Upper lobe of left lung (tissue), 6 donors: ENCODE data around the gene TULP3. TPM values are rescaled to one million over a fixed set of nuclear protein-coding genes. Genes with fewer than 3 reads are reported as not detected.

Experiments used
- ATAC-seq, 2 donors: fragments of 200-7000 bp; cut with Tn5 transposase; one replicate each; pipeline ENCODE4 v1.9.1; 2022; ENCODE audit warnings: mild to moderate bottlenecking in 2 of 2, moderate library complexity in 2 of 2; ENCODE audit not compliant: low FRiP score in 2 of 2
- DNase-seq, 2 donors: peaks; one replicate each; pipeline ENCODE4 v3.0.0-alpha.2; 2019 to 2020
- H3K27ac ChIP-seq, 4 donors: fragments of 200-600 bp; sonication (generic); one replicate each; pipeline ENCODE4 v1.5.1; 2016 to 2019
- H3K27me3 ChIP-seq, 4 donors: fragments of 200-600 bp; sonication (generic); one replicate each; pipeline ENCODE4 v1.5.1; 2017 to 2019
- H3K36me3 ChIP-seq, 4 donors: fragments of 200-600 bp; sonication (generic); one replicate each; pipeline ENCODE4 v1.5.1; 2016 to 2019
- H3K4me1 ChIP-seq, 4 donors: fragments of 200-600 bp; sonication (generic); one replicate each; pipeline ENCODE4 v1.5.1; 2018 to 2019
- H3K4me3 ChIP-seq, 4 donors: fragments of 200-600 bp; sonication (generic); one replicate each; pipeline ENCODE4 v1.5.1; 2017 to 2019; ENCODE audit warnings: mild to moderate bottlenecking in 2 of 4, moderate library complexity in 1 of 4
- H3K9me3 ChIP-seq, 4 donors: fragments of 200-600 bp; sonication (generic); one replicate each; pipeline ENCODE4 v1.5.1; 2018 to 2019
- EP300 ChIP-seq, 4 donors: sonication (generic); formaldehyde crosslinking; IDR thresholded peaks; one replicate each; pipeline ENCODE4 v1.5.1; 2017; ENCODE audit warnings: antibody characterized with exemption in 4 of 4, control low read depth in 2 of 4
- POLR2A ChIP-seq, 4 donors: fragments of 450-650 bp; IDR thresholded peaks; one replicate each; pipeline ENCODE4 v1.5.1; 2016 to 2017; ENCODE audit warnings: antibody characterized with exemption in 4 of 4, mild to moderate bottlenecking in 2 of 4
- POLR2AphosphoS5 ChIP-seq, 2 donors: sonication (generic); formaldehyde crosslinking; IDR thresholded peaks; one replicate each; pipeline ENCODE4 v1.5.1; 2017; ENCODE audit warnings: antibody characterized with exemption in 2 of 2
- WGBS, 2 donors: methylation state at CpG; one replicate each; pipeline ENCODE4 v1.1.5; 2017 to 2018; 5-methylcytosine and 5-hydroxymethylcytosine counted together
- total RNA-seq, 6 donors: library from RNA; depleted of rRNA in 4 of 6; stranded (reverse); fragments of >200 nt in 4 of 6; gene quantifications; one replicate each; pipeline versions ENCODE4 v1.1.0 to v1.2.1, GENCODE V29; 2016 to 2021
- TF ChIP-seq, protein P1 (sequence below), 6 experiments: fragments of 450-650 bp in 4 of 6; fragments of 200-600 bp in 2 of 6; sonication (generic) in 2 of 6; IDR thresholded peaks; one replicate each; pipeline ENCODE4 v1.5.1; 2016 to 2019; ENCODE audit warnings: antibody characterized with exemption in 6 of 6
- donor health status: DM: no; HTN: no; CAD: no; lungs with moderate emphysema.
- donor health status: DM: no; HTN: yes; CAD: no; lungs with severe emphysema.

The TULP3 gene
- total RNA-seq, 6 donors from 2014 or later = 10.5 to 24.3 (median 16.6) TPM

- peaks cover 0 to 11% (median 0%) of the 10 kb centered on the region in 4 donors for H3K36me3 ChIP-seq
- no peaks in the 10 kb centered on the region for H3K9me3 ChIP-seq
- no peak overlapping the region for H3K4me3 ChIP-seq
- H3K4me1 ChIP-seq = peaks cover 0 to 11% (median 5%) of the 10 kb centered on the region in 4 donors
- WGBS, 2 donors = 85 to 95% methylated on average over 2 of the region's 2 CpGs
- no peak overlapping the region for H3K27ac ChIP-seq
- no peak for TF ChIP-seq POLR2AphosphoS5 (IDR thresholded peaks at IDR 0.05)
- no peak for TF ChIP-seq EP300 (IDR thresholded peaks at IDR 0.05)
- TF ChIP-seq, protein P1, sequence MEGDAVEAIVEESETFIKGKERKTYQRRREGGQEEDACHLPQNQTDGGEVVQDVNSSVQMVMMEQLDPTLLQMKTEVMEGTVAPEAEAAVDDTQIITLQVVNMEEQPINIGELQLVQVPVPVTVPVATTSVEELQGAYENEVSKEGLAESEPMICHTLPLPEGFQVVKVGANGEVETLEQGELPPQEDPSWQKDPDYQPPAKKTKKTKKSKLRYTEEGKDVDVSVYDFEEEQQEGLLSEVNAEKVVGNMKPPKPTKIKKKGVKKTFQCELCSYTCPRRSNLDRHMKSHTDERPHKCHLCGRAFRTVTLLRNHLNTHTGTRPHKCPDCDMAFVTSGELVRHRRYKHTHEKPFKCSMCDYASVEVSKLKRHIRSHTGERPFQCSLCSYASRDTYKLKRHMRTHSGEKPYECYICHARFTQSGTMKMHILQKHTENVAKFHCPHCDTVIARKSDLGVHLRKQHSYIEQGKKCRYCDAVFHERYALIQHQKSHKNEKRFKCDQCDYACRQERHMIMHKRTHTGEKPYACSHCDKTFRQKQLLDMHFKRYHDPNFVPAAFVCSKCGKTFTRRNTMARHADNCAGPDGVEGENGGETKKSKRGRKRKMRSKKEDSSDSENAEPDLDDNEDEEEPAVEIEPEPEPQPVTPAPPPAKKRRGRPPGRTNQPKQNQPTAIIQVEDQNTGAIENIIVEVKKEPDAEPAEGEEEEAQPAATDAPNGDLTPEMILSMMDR (IDR thresholded peaks at IDR 0.05) = no peak
- no peak for TF ChIP-seq POLR2A (IDR thresholded peaks at IDR 0.05)
- H3K27me3 ChIP-seq = no peaks in the 10 kb centered on the region
- ATAC-seq = no peak
- DNase-seq = no peak
Measured at GRCh38 chr12:2967651-2968050, 77.0 kb downstream of the TULP3 start.

DNA sequence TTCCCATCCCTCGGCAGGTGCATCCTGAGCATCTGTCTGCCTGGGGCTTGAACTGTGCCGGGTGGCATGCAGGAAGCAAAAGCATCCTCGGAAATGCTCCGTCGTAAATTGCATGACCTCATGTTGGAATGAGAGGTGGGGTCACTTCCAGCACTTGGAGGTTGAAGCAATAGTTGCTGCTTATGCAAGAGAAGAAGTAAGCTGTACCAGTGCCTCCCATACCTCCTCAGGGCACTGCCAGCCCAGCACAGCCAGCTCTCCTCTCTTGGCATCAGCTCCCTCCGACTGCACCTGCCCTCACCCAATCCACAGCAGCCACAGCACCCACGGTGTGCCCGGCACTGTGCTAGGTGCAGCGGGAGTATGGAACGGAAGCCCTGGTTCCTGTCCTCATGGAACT, 80.1 kb downstream of the TULP3 start:
- ATAC-seq = peak in 1 of 2 donors; percentile 35
- no peak overlapping the region for H3K27ac ChIP-seq
- no peaks in the 10 kb centered on the region for H3K9me3 ChIP-seq

GRCh38 chr12:2973566-2973965, 82.9 kb downstream of the TULP3 start:
- Histone ChIP-seq H3K27me3 (no peaks in the 10 kb centered on the region), H3K4me3 (no peak overlapping the region), H3K27ac (no peak overlapping the region), H3K4me1 (peaks cover 0 to 16% (median 11%) of the 10 kb centered on the region in 4 donors), H3K36me3 (peaks cover 0 to 9% (median 0%) of the 10 kb centered on the region in 4 donors), H3K9me3 (no peaks in the 10 kb centered on the region)
- no peak for ATAC-seq
- 92 to 93% methylated on average over 2 to 9 of the region's 9 CpGs for WGBS, 2 donors
- no peak for DNase-seq
- TF ChIP-seq EP300 (IDR thresholded peaks at IDR 0.05) (no peak), POLR2A (IDR thresholded peaks at IDR 0.05) (no peak), POLR2AphosphoS5 (IDR thresholded peaks at IDR 0.05) (no peak)
- TF ChIP-seq, protein P1 (IDR thresholded peaks at IDR 0.05) = no peak

More for the DNA sequence above, 80.1 kb downstream of the TULP3 start:
- Histone ChIP-seq H3K36me3 (peaks cover 0 to 9% (median 0%) of the 10 kb centered on the region in 4 donors), H3K4me3 (no peak overlapping the region), H3K4me1 (peaks cover 0 to 16% (median 8%) of the 10 kb centered on the region in 4 donors), H3K27me3 (no peaks in the 10 kb centered on the region)
- TF ChIP-seq POLR2AphosphoS5 (IDR thresholded peaks at IDR 0.05) (no peak), EP300 (IDR thresholded peaks at IDR 0.05) (no peak), POLR2A (IDR thresholded peaks at IDR 0.05) (no peak)
- TF ChIP-seq, protein P1 (IDR thresholded peaks at IDR 0.05) = no peak
- WGBS, 2 donors = 70 to 82% methylated on average over 9 to 10 of the region's 10 CpGs
- no peak for DNase-seq

- H3K4me3 ChIP-seq = no peak overlapping the region
- WGBS, 2 donors = 55 to 58% methylated on average over 8 to 10 of the region's 10 CpGs
- DNase-seq (no peak), ATAC-seq (peak in 1 of 2 donors; percentile 34)
- peak overlapping the region in 1 of 4 donors; percentile 4 for H3K27ac ChIP-seq
- no peaks in the 10 kb centered on the region for H3K27me3 ChIP-seq
- no peaks in the 10 kb centered on the region for H3K9me3 ChIP-seq
- H3K36me3 ChIP-seq = peaks cover 0 to 11% (median 0%) of the 10 kb centered on the region in 4 donors
- TF ChIP-seq EP300 (IDR thresholded peaks at IDR 0.05) (no peak), POLR2A (IDR thresholded peaks at IDR 0.05) (no peak), POLR2AphosphoS5 (IDR thresholded peaks at IDR 0.05) (no peak)
- TF ChIP-seq, protein P1 (IDR thresholded peaks at IDR 0.05) = no peak
- peaks cover 0 to 16% (median 11%) of the 10 kb centered on the region in 4 donors for H3K4me1 ChIP-seq
Measured at GRCh38 chr12:2974560-2974971, 83.9 kb downstream of the TULP3 start.

- no peaks in the 10 kb centered on the region for H3K27me3 ChIP-seq
- TF ChIP-seq, protein P1 (IDR thresholded peaks at IDR 0.05) = no peak
- no peak for TF ChIP-seq POLR2AphosphoS5 (IDR thresholded peaks at IDR 0.05)
- ATAC-seq (no peak), DNase-seq (no peak)
- H3K4me3 ChIP-seq = no peak overlapping the region
- H3K36me3 ChIP-seq = peaks cover 0 to 17% (median 2%) of the 10 kb centered on the region in 4 donors
- H3K27ac ChIP-seq = no peak overlapping the region
- no peaks in the 10 kb centered on the region for H3K9me3 ChIP-seq
- peaks cover 0 to 10% (median 8%) of the 10 kb centered on the region in 4 donors for H3K4me1 ChIP-seq
- 64 to 90% methylated on average over 5 to 6 of the region's 6 CpGs for WGBS, 2 donors
Measured at GRCh38 chr12:2976581-2976996, 85.9 kb downstream of the TULP3 start.
